Liver (tissue), 9 donors: Measurements from ENCODE around the gene DKC1. TPM values are rescaled to one million over a fixed set of nuclear protein-coding genes. Genes with fewer than 3 reads are reported as not detected.

Source experiments
- DNase-seq: peaks from one replicate; pipeline ENCODE4 v3.0.0-alpha.2; 2017; ENCODE audit warnings: low spot score
- H3K27ac ChIP-seq, 2 donors: one replicate each; pipeline ENCODE4 v1.7.0; 2013; ENCODE audit warnings: inconsistent platforms in 2 of 2, low read length in 2 of 2, control low read depth in 1 of 2, low read depth in 1 of 2, mild to moderate bottlenecking in 1 of 2
- H3K27me3 ChIP-seq, 4 donors: one replicate each; pipeline versions ENCODE4 v1.6.1 to v1.7.0; 2013; ENCODE audit warnings: low read length in 3 of 4, inconsistent platforms in 1 of 4, mild to moderate bottlenecking in 1 of 4, moderate library complexity in 1 of 4; ENCODE audit not compliant: control insufficient read depth in 4 of 4, insufficient read depth in 4 of 4
- H3K36me3 ChIP-seq, 4 donors: one replicate each; pipeline versions ENCODE4 v1.6.1 to v1.7.0; 2013; ENCODE audit warnings: low read length in 3 of 4, mild to moderate bottlenecking in 3 of 4, low read depth in 1 of 4, moderate library complexity in 1 of 4; ENCODE audit not compliant: control insufficient read depth in 4 of 4, insufficient read depth in 3 of 4
- H3K4me1 ChIP-seq, 4 donors: one replicate each; pipeline versions ENCODE4 v1.6.1 to v1.7.0; 2013; ENCODE audit warnings: low read length in 3 of 4, mild to moderate bottlenecking in 3 of 4, moderate library complexity in 1 of 4; ENCODE audit not compliant: control insufficient read depth in 4 of 4, insufficient read depth in 4 of 4
- H3K4me3 ChIP-seq, 3 donors: one replicate each; pipeline versions ENCODE4 v1.6.1 to v1.7.0; 2013; ENCODE audit warnings: low read length in 3 of 3, control low read depth in 1 of 3, low read depth in 1 of 3, mild to moderate bottlenecking in 1 of 3
- H3K9ac ChIP-seq, 2 donors: one replicate each; pipeline ENCODE4 v1.7.0; 2013; ENCODE audit warnings: low read length in 2 of 2, mild to moderate bottlenecking in 2 of 2, moderate library complexity in 2 of 2, control low read depth in 1 of 2, low read depth in 1 of 2
- H3K9me3 ChIP-seq, 4 donors: one replicate each; pipeline versions ENCODE4 v1.6.1 to v1.7.0; 2013; ENCODE audit warnings: low read length in 3 of 4; ENCODE audit not compliant: control insufficient read depth in 4 of 4
- ATF3 ChIP-seq: IDR thresholded peaks from 2 replicates; pipeline ENCODE4 v1.6.1; 2016; ENCODE audit warnings: antibody characterized with exemption
- CTCF ChIP-seq: fragments of 150-350 bp; IDR thresholded peaks from 2 replicates; pipeline ENCODE4 v1.5.1; 2017; ENCODE audit warnings: improper control_type of control experiment, low read depth, low read length; ENCODE audit not compliant: missing input control
- EGR1 ChIP-seq, 2 donors: IDR thresholded peaks; 2 replicates each; pipeline ENCODE4 v1.6.1; 2016 to 2018; ENCODE audit warnings: antibody characterized with exemption in 2 of 2, low read depth in 2 of 2
- FOXA1 ChIP-seq: IDR thresholded peaks from 2 replicates; pipeline ENCODE4 v1.6.1; 2016; ENCODE audit warnings: antibody characterized with exemption
- FOXA2 ChIP-seq: IDR thresholded peaks from 2 replicates; pipeline ENCODE4 v1.6.1; 2016; ENCODE audit warnings: antibody characterized with exemption
- GABPA ChIP-seq, 2 donors: IDR thresholded peaks in 1 of 2; conservative IDR thresholded peaks in 1 of 2; 2 replicates each; pipeline ENCODE4 v1.6.1; 2016; ENCODE audit warnings: antibody characterized with exemption in 2 of 2, mild to moderate bottlenecking in 1 of 2, moderate library complexity in 1 of 2
- HNF4A ChIP-seq, 2 donors: conservative IDR thresholded peaks; 2 replicates each; pipeline ENCODE4 v1.6.1; 2016; ENCODE audit warnings: antibody characterized with exemption in 2 of 2, mild to moderate bottlenecking in 2 of 2
- HNF4G ChIP-seq: IDR thresholded peaks from 2 replicates; pipeline ENCODE4 v1.6.1; 2016; ENCODE audit warnings: antibody characterized with exemption
- JUND ChIP-seq, 2 donors: IDR thresholded peaks; 2 replicates each; pipeline ENCODE4 v1.6.1; 2016; ENCODE audit warnings: antibody characterized with exemption in 2 of 2
- MAX ChIP-seq: IDR thresholded peaks from 2 replicates; pipeline ENCODE4 v1.6.1; 2016; ENCODE audit warnings: antibody characterized with exemption
- NR2F2 ChIP-seq: IDR thresholded peaks from 2 replicates; pipeline ENCODE4 v1.6.1; 2016; ENCODE audit warnings: antibody characterized with exemption
- RAD21 ChIP-seq, 2 donors: IDR thresholded peaks; 2 replicates each; pipeline ENCODE4 v1.6.1; 2016; ENCODE audit warnings: antibody characterized with exemption in 2 of 2, mild to moderate bottlenecking in 2 of 2
- RXRA ChIP-seq, 2 donors: IDR thresholded peaks; 2 replicates each; pipeline ENCODE4 v1.6.1; 2017 to 2018; ENCODE audit warnings: antibody characterized with exemption in 2 of 2, mild to moderate bottlenecking in 1 of 2
- SP1 ChIP-seq: IDR thresholded peaks from 2 replicates; pipeline ENCODE4 v1.6.1; 2018; ENCODE audit warnings: antibody characterized with exemption, mild to moderate bottlenecking
- TAF1 ChIP-seq: conservative IDR thresholded peaks from 2 replicates; pipeline ENCODE4 v1.6.1; 2016; ENCODE audit warnings: antibody characterized with exemption, mild to moderate bottlenecking
- YY1 ChIP-seq: IDR thresholded peaks from 2 replicates; pipeline ENCODE4 v1.6.1; 2016; ENCODE audit warnings: antibody characterized with exemption, mild to moderate bottlenecking
- ZBTB33 ChIP-seq: IDR thresholded peaks from 2 replicates; pipeline ENCODE4 v1.6.1; 2016; ENCODE audit warnings: antibody characterized with exemption
- WGBS: extraction: QIAGEN DNeasy Blood & Tissue Kit; methylation state at CpG from one replicate; pipeline ENCODE4 v1.1.7; 2013; 5-methylcytosine and 5-hydroxymethylcytosine counted together
- polyA plus RNA-seq, 2 donors: library from polyadenylated mRNA; stranded (reverse) in 1 of 2; unstranded in 1 of 2; fragments of 200-250 nt in 1 of 2; fragments of >200 nt in 1 of 2; fragmentation: Nextera tagmentation in 1 of 2; extraction: Ambion mirVana in 1 of 2; gene quantifications; one replicate each; pipeline versions ENCODE4 v1.2.1 to v1.2.3, GENCODE V29; 2013 to 2015
- total RNA-seq, 2 donors: library from RNA; depleted of rRNA; stranded (reverse); fragments of >200 nt; gene quantifications; one replicate each; pipeline ENCODE4 v1.2.3, GENCODE V29; 2014
- TF ChIP-seq, protein P1 (sequence below): IDR thresholded peaks from 2 replicates; pipeline ENCODE4 v1.6.1; 2016; ENCODE audit warnings: antibody characterized with exemption, mild to moderate bottlenecking
- donor health status: healthy.
- donor health status: healthy.
- donor health status: healthy.
- donor health status: healthy.
- donor health status: healthy.

DKC1 gene
- total and polyA plus RNA-seq, 4 donors = 14.0 to 21.9 (median 16.5) TPM

GRCh38 chrX:154731184-154731583 lies 31.5 kb upstream of the DKC1 start:
- 89% methylated on average over 5 of the region's 5 CpGs for WGBS
- TF ChIP-seq YY1 = no peak
- no peak for TF ChIP-seq TAF1
- no peak for TF ChIP-seq RAD21 (IDR thresholded peaks at IDR 0.05)
- TF ChIP-seq, protein P1, sequence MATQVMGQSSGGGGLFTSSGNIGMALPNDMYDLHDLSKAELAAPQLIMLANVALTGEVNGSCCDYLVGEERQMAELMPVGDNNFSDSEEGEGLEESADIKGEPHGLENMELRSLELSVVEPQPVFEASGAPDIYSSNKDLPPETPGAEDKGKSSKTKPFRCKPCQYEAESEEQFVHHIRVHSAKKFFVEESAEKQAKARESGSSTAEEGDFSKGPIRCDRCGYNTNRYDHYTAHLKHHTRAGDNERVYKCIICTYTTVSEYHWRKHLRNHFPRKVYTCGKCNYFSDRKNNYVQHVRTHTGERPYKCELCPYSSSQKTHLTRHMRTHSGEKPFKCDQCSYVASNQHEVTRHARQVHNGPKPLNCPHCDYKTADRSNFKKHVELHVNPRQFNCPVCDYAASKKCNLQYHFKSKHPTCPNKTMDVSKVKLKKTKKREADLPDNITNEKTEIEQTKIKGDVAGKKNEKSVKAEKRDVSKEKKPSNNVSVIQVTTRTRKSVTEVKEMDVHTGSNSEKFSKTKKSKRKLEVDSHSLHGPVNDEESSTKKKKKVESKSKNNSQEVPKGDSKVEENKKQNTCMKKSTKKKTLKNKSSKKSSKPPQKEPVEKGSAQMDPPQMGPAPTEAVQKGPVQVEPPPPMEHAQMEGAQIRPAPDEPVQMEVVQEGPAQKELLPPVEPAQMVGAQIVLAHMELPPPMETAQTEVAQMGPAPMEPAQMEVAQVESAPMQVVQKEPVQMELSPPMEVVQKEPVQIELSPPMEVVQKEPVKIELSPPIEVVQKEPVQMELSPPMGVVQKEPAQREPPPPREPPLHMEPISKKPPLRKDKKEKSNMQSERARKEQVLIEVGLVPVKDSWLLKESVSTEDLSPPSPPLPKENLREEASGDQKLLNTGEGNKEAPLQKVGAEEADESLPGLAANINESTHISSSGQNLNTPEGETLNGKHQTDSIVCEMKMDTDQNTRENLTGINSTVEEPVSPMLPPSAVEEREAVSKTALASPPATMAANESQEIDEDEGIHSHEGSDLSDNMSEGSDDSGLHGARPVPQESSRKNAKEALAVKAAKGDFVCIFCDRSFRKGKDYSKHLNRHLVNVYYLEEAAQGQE = no peak
- no peak for TF ChIP-seq MAX
- no peak for TF ChIP-seq SP1
- TF ChIP-seq FOXA2 = no peak
- TF ChIP-seq EGR1 (IDR thresholded peaks at IDR 0.05; ENCODE audit: low read depth in 2 of 2) = no peak
- no peak for TF ChIP-seq RXRA (IDR thresholded peaks at IDR 0.05)
- TF ChIP-seq GABPA (IDR thresholded peaks at IDR 0.05 in 1 of 2, conservative IDR thresholded peaks at IDR 0.05 in 1 of 2) = no peak
- TF ChIP-seq ZBTB33 = no peak
- TF ChIP-seq JUND (IDR thresholded peaks at IDR 0.05) = no peak
- TF ChIP-seq HNF4A (conservative IDR thresholded peaks at IDR 0.05) = no peak
- TF ChIP-seq HNF4G = no peak
- no peak for TF ChIP-seq FOXA1
- no peak for TF ChIP-seq CTCF
- no peak for TF ChIP-seq NR2F2
- no peak for TF ChIP-seq ATF3
- peak overlapping the region in 1 of 2 donors; percentile 46 for H3K27ac ChIP-seq
- H3K4me3 ChIP-seq = no peak overlapping the region
- H3K9ac ChIP-seq = no peak overlapping the region
- DNase-seq = no peak
- no peaks in the 10 kb centered on the region for H3K9me3 ChIP-seq
- H3K36me3 ChIP-seq = no peaks in the 10 kb centered on the region
- H3K27me3 ChIP-seq = no peaks in the 10 kb centered on the region
- peaks cover 5 to 27% (median 17%) of the 10 kb centered on the region in 4 donors for H3K4me1 ChIP-seq
